Peyer's patch (tissue), 4 donors: ENCODE data around the gene SLC9A3. TPM values are rescaled to one million over a fixed set of nuclear protein-coding genes. Genes with fewer than 3 reads are reported as not detected.

Experiments
- DNase-seq, 3 donors: peaks; one replicate each; pipeline ENCODE4 v3.0.0-alpha.2; 2017 to 2019
- H3K27ac ChIP-seq, 4 donors: fragments of 200-600 bp; sonication (generic); one replicate each; pipeline ENCODE4 v1.5.1; 2016 to 2019
- H3K27me3 ChIP-seq, 2 donors: fragments of 200-600 bp; sonication (generic); one replicate each; pipeline ENCODE4 v1.5.1; 2019
- H3K36me3 ChIP-seq, 3 donors: fragments of 200-600 bp; sonication (generic); one replicate each; pipeline ENCODE4 v1.5.1; 2016 to 2019
- H3K4me1 ChIP-seq, 4 donors: fragments of 200-600 bp; sonication (generic); one replicate each; pipeline ENCODE4 v1.5.1; 2016 to 2019
- H3K4me3 ChIP-seq, 4 donors: fragments of 200-600 bp; sonication (generic); 1 replicate in 3 of 4; 2 replicates in 1 of 4; pipeline ENCODE4 v1.5.1; 2016 to 2019; ENCODE audit warnings: mild to moderate bottlenecking in 1 of 4
- H3K9me3 ChIP-seq, 4 donors: fragments of 200-600 bp; sonication (generic); one replicate each; pipeline ENCODE4 v1.5.1; 2016 to 2019; ENCODE audit warnings: mild to moderate bottlenecking in 1 of 4
- POLR2A ChIP-seq, 2 donors: fragments of 450-650 bp; IDR thresholded peaks; one replicate each; pipeline ENCODE4 v1.5.1; 2017; ENCODE audit warnings: antibody characterized with exemption in 2 of 2, mild to moderate bottlenecking in 2 of 2, moderate library complexity in 2 of 2
- total RNA-seq, 4 donors: library from RNA; depleted of rRNA; stranded (reverse); fragments of >200 nt; gene quantifications; one replicate each; pipeline ENCODE4 v1.1.0, GENCODE V29; 2016
- TF ChIP-seq, protein P1 (sequence below), 6 experiments: fragments of 450-650 bp in 4 of 6; fragments of 200-600 bp in 2 of 6; sonication (generic) in 1 of 6; IDR thresholded peaks; one replicate each; pipeline ENCODE4 v1.5.1; 2017 to 2019; ENCODE audit warnings: antibody characterized with exemption in 6 of 6, mild to moderate bottlenecking in 3 of 6, moderate library complexity in 1 of 6

SLC9A3 gene
- total RNA-seq, 4 donors from 2014 or later: 16.5 to 320 (median 283) TPM

DNA sequence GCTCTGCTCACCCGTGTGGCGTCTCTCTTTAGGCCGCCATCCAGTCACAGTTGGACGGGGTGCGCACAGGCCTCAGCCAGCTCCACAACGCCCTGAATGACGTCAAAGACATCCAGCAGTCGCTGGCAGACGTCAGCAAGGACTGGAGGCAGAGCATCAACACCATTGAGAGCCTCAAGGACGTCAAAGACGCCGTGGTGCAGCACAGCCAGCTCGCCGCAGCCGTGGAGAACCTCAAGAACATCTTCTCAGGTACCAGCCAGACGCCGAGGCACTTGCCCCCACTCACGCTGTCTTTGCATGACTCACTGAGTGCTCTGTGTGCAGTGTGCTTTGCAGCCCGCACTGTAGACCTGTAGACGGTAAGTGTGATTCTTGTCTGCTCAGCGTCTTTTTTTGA, 76.7 kb downstream of the SLC9A3 start:
- H3K4me1 ChIP-seq: peaks cover 0 to 14% (median 10%) of the 10 kb centered on the region in 4 donors
- H3K4me3 ChIP-seq: no peak overlapping the region
- no peak for TF ChIP-seq POLR2A (IDR thresholded peaks at IDR 0.05)
- TF ChIP-seq, protein P1, sequence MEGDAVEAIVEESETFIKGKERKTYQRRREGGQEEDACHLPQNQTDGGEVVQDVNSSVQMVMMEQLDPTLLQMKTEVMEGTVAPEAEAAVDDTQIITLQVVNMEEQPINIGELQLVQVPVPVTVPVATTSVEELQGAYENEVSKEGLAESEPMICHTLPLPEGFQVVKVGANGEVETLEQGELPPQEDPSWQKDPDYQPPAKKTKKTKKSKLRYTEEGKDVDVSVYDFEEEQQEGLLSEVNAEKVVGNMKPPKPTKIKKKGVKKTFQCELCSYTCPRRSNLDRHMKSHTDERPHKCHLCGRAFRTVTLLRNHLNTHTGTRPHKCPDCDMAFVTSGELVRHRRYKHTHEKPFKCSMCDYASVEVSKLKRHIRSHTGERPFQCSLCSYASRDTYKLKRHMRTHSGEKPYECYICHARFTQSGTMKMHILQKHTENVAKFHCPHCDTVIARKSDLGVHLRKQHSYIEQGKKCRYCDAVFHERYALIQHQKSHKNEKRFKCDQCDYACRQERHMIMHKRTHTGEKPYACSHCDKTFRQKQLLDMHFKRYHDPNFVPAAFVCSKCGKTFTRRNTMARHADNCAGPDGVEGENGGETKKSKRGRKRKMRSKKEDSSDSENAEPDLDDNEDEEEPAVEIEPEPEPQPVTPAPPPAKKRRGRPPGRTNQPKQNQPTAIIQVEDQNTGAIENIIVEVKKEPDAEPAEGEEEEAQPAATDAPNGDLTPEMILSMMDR (IDR thresholded peaks at IDR 0.05): no peak
- H3K27me3 ChIP-seq: no peaks in the 10 kb centered on the region
- H3K27ac ChIP-seq: no peak overlapping the region
- DNase-seq: peak in 2 of 3 donors; percentile 33 to 35
- H3K36me3 ChIP-seq: peaks cover 0 to 63% (median 0%) of the 10 kb centered on the region in 3 donors
- peaks cover 0 to 8% (median 0%) of the 10 kb centered on the region in 4 donors for H3K9me3 ChIP-seq

DNA sequence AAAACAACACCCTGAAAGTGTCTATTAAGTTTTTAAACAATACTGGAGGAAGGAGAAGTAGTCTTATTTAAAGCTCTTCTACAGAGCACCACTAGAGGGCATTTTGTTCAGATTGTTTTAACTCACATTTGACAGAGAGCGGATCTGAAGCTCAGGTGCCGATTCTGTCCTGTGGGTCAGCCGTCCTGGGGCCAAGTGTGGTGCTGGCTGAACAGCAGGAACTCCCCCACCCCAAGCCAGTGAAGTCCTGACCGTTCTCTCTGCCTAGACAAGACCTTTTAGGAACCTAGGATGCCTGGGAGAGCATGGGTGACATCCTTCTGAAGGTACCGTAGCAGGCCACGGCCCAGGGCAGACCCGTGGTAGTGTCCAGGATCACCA, 77.4 kb downstream of the SLC9A3 start:
- no peak overlapping the region for H3K27ac ChIP-seq
- peak in 2 of 3 donors; percentile 41 to 48 for DNase-seq
- no peaks in the 10 kb centered on the region for H3K27me3 ChIP-seq
- peaks cover 0 to 57% (median 0%) of the 10 kb centered on the region in 3 donors for H3K36me3 ChIP-seq
- TF ChIP-seq, protein P1 (IDR thresholded peaks at IDR 0.05): peak in 5 of 6 experiments; percentile 8 to 68 (median 60)
- no peak for TF ChIP-seq POLR2A (IDR thresholded peaks at IDR 0.05)
- peaks cover 5 to 20% (median 13%) of the 10 kb centered on the region in 4 donors for H3K4me1 ChIP-seq
- no peak overlapping the region for H3K4me3 ChIP-seq
- peaks cover 0 to 6% (median 0%) of the 10 kb centered on the region in 4 donors for H3K9me3 ChIP-seq

DNA sequence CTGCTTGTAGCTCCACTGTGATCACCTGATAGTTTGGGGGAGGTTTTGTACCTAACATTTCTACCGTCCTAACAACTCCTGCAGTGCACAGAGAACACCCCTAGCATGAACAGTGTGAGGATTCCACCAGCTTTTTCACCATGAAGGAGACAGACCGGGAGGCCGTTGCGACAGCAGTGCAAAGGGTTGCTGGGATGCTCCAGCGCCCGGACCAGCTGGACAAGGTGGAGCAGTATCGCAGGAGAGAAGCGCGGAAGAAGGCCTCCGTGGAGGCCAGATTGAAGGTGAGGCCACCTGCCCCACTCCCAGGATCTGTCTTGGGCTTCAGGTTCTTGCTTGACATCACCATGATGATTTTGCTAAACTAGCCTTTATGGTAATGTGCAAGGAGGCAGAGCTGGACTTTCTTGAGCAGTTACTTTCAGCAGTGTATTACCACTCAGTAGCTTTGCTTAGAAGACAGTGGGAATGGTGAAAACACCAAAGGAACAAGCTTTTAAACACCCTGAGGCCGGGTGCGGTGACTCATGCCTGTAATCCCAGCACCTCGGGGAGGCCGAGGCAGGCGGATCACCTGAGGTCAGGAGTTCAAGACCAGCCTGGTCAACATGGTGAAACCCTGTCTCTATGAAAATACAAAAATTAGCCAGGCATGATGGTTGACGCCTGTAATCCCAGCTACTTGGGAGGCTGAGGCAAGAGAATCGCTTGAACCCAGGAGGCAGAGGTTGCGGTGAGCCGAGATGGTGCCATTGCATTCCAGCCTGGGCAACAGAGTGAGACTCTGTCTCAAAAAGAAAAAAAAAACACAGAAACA, 78.0 kb downstream of the SLC9A3 start:
- H3K4me1 ChIP-seq: peaks cover 5 to 21% (median 13%) of the 10 kb centered on the region in 4 donors
- H3K27me3 ChIP-seq: no peaks in the 10 kb centered on the region
- H3K27ac ChIP-seq: no peak overlapping the region
- no peak for TF ChIP-seq POLR2A (IDR thresholded peaks at IDR 0.05)
- TF ChIP-seq, protein P1 (IDR thresholded peaks at IDR 0.05): no peak
- DNase-seq: peak in 1 of 3 donors; percentile 25
- no peak overlapping the region for H3K4me3 ChIP-seq
- no peaks in the 10 kb centered on the region for H3K9me3 ChIP-seq
- peaks cover 0 to 51% (median 0%) of the 10 kb centered on the region in 3 donors for H3K36me3 ChIP-seq

DNA sequence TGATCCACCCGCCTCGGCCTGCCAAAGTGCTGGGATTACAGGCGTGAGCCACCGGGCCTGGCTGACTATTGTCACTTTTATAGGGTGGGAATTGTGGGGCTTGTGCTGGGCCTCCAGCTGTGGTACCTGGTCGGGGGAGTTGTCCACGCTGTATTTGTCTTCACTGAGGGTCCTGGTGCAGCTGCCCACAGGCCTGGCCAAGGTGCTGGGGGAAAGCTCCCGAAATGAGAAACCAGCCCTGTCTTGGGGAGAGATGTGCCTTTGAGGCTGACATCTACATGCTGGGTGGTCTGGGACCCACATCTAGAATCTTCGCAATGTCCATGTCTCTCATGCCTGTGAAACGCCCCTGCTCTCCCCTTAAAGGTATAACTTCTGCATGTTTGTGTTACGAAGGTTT, 78.7 kb downstream of the SLC9A3 start:
- H3K4me1 ChIP-seq: peaks cover 5 to 21% (median 13%) of the 10 kb centered on the region in 4 donors
- no peaks in the 10 kb centered on the region for H3K9me3 ChIP-seq
- H3K27me3 ChIP-seq: no peaks in the 10 kb centered on the region
- H3K27ac ChIP-seq: no peak overlapping the region
- TF ChIP-seq, protein P1 (IDR thresholded peaks at IDR 0.05): no peak
- TF ChIP-seq POLR2A (IDR thresholded peaks at IDR 0.05): no peak
- peak in 2 of 3 donors; percentile 28 to 40 for DNase-seq
- peaks cover 0 to 44% (median 0%) of the 10 kb centered on the region in 3 donors for H3K36me3 ChIP-seq
- H3K4me3 ChIP-seq: no peak overlapping the region

DNA sequence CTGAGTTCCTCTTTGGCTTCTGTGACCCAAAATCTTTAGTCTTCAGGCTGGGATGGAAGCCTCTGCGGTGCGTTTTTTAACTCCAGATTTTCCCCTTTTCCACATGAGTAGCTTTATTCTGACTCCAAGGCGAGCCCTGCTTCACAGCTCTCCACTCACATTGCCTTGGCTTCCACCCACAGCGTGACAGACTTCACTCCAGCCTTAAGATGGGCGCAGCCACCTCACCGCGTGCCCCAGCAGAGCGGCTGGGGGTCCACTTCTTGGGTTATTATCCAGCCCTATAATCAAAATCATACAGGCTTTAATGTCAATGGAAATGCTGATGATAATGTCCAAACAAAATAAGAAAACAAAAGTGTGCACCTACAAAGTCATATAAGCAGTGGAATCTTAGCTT, 80.0 kb downstream of the SLC9A3 start:
- Histone ChIP-seq H3K36me3 (peaks cover 0 to 31% (median 0%) of the 10 kb centered on the region in 3 donors), H3K4me1 (peaks cover 5 to 21% (median 13%) of the 10 kb centered on the region in 4 donors), H3K27me3 (no peaks in the 10 kb centered on the region), H3K4me3 (peak overlapping the region in 3 of 4 donors; percentile 88 to 97 (median 94)), H3K27ac (no peak overlapping the region), H3K9me3 (no peaks in the 10 kb centered on the region)
- TF ChIP-seq, protein P1 (IDR thresholded peaks at IDR 0.05): no peak
- no peak for TF ChIP-seq POLR2A (IDR thresholded peaks at IDR 0.05)
- DNase-seq: peak in 1 of 3 donors; percentile 36
